GM12801 (cell line): ENCODE measurements around the gene ITPA.

Source experiments
- TF ChIP-seq, protein P1 (sequence below): IDR thresholded peaks from one replicate; pipeline ENCODE4 v1.5.1; 2011; ENCODE audit warnings: control low read depth; ENCODE audit not compliant: insufficient read length; ENCODE audit errors: extremely low read depth

Gene ITPA

DNA sequence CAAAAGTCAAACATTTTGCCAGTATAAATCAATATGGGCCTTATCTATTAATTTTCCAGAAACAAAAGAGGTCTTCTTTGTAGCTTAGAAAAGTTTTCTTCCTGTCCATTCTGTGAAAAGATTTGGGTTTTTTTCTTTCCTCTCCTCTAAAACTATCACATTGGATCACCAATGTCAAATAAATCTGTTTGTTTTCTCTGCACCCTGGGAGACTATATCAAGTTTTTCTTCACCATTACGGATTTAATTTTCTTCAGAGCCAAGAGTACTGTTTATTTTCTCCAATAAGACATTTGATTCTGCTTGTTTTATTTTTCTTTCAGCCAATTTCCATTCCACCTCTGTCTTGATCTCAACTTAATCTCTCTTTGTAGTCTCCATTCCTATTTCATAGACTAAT, 34.0 kb upstream of the ITPA start:
- TF ChIP-seq, protein P1, sequence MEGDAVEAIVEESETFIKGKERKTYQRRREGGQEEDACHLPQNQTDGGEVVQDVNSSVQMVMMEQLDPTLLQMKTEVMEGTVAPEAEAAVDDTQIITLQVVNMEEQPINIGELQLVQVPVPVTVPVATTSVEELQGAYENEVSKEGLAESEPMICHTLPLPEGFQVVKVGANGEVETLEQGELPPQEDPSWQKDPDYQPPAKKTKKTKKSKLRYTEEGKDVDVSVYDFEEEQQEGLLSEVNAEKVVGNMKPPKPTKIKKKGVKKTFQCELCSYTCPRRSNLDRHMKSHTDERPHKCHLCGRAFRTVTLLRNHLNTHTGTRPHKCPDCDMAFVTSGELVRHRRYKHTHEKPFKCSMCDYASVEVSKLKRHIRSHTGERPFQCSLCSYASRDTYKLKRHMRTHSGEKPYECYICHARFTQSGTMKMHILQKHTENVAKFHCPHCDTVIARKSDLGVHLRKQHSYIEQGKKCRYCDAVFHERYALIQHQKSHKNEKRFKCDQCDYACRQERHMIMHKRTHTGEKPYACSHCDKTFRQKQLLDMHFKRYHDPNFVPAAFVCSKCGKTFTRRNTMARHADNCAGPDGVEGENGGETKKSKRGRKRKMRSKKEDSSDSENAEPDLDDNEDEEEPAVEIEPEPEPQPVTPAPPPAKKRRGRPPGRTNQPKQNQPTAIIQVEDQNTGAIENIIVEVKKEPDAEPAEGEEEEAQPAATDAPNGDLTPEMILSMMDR: no peak

DNA sequence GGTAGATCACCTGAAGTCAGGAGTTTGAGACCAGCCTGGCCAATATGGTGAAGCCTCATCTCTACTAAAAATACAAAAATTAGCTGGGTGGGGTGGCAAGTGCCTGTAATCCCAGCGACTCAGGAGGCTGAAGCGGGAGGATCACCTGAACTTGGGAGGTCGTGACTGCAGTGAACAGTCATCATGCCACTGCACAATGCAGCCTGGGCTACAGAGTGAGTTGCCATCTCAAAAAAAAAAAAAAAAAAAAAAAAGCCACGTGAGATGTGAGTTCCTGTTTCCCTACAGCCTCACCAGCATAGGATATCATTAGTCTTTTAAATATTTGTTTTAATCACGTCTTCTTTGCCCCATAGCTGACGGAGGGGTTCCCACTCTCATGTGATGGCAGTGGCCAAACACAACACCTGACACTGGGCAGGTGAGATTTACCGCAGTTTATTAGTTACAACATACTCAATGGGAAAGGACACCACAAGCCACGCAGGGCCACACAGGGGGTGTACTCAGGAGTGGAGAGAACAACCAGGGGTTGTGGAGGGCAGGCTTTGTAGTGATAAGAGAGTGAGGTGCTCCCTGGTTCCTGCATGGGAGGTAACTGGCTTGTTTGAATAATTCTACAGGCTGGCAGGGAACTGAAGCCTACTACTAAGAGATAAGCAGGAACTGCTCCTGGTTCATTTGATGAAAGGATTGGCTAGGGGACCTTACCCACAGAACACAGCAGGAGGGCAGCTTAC, 31.4 kb upstream of the ITPA start:
- TF ChIP-seq, protein P1: no peak

DNA sequence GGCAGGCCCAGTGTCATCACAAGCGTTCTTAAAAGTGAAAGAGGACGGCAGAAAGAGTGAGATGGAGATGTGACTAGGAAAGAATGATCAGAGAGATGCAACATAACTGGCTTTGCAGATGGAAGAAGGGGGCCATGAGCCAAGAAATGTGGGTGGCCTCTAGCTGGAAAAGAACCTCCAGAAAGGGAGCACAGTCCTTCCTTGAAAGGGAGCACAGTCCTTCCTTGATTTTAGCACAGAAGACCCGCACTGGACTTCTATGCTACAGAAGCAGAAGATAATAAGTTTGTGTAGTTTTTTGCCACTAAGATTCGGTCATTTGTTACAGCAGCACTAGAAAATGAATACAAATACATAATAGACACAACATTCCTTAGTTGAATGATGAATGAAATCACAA, 29.0 kb upstream of the ITPA start:
- TF ChIP-seq, protein P1: no peak

DNA sequence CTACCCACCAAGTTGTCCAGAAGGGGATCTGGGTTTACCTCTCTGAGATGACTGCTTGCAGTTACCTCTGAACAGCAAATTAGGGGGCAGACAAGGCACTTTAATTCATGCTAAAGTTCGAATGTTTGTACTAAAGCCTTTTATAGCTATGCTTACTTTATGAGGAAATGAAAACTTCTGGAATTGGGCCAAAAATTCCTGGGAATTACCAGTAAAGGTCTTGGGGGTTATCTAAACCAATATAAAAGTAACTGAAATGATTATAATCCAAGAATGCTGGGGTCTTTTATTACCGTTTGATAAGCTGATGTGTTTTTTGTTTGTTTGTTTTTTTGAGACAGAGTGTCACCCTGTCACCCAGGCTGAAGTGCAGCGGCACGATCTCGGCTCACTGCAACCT, 28.0 kb upstream of the ITPA start:
- TF ChIP-seq, protein P1: no peak

DNA sequence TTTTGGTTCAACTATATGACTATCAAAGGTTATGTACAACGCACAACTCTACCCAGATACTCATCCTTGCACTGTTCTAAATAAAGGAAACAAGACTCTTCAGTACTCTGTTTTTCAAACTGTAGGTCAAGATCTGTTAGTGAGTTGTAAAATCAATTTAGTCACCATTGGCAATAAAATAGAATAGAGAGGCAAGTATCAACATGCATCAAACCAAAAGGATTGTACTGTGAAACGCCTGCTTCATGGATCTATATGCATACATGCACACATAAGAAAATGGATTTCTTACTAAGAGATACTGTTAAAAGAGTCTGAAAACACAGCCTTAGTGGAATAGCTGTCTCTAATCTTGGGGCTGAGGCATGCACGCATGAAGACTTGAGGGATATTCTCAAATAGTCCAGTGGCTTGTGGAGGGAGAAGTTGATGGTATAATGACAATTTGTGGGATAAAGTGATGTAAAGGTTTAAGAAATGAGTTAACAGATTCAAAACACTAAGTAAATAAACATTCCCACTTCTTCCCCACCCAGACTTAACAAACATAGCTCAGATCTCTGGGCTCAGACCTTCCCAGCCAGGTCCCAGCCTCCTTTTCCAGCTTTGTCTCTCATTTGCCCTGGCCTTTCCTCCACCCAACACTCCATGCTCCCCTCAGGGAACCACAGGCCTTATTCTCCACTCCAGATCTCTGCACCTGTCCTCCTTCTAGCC, 25.2 kb upstream of the ITPA start:
- TF ChIP-seq, protein P1: no peak

DNA sequence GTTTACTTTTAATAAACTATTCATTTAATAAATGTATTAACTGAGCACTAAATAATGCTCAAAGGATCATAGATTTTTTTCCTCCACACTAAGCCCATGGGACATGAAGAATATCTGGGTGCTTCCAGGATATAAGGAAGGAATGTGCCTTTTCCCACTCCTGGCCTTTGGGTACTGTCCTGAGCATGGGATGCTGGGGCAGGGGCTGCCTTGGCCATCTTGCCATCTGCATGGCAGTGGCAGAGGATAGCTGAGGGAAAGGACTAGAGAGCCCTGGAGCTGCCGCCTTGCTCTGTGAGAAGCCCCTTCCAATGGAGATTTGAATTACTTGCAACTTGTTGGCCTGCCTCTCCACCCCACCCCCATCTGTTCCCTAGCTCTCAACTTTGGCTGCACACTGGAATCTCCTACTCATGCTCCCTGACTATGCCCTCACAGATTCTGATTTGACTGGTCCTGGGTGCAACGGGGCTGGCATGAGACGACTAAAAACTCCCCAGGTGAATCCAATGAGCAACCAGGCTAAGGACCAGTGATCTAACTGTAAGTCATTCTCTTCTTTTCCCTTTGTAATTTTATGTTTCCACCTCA, 20.4 kb upstream of the ITPA start:
- TF ChIP-seq, protein P1: no peak

DNA sequence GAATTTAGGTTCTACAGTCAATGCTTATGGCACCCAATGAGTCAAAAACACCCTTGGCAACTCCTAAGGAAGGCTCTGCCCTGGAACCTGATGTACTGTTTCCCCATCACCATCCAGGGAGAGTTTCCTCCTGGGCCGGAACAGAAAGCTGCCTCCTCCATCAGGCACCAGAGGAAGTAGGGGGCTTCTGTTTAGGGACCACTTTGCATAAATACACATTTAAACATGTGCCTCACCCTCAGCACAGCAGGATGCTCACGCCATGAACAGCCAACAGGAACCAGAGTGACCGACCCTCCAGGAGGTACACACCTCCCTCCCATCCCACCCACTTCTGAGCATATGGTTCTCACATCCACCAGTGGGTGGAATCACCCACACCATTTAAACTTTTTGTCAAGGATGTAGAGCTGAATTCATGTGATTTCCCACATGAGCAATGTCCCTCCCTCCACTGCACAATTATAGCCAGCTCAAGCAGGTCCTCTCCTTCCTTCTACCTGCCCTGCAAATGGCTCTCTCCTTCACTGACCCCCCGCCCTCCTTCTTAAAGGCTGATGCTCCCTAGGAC, 19.7 kb upstream of the ITPA start:
- TF ChIP-seq, protein P1: no peak
